Body of pancreas (tissue), 4 donors: ENCODE measurements around the gene AFF2. TPM values are rescaled to one million over a fixed set of nuclear protein-coding genes. Genes with fewer than 3 reads are reported as not detected.

Experiments used
- ATAC-seq: fragments of 150-250 bp; one replicate; pipeline ENCODE4 v1.9.1; 2016
- DNase-seq, 4 donors: peaks; one replicate each; pipeline ENCODE4 v3.0.0-alpha.2; 2019
- H3K27ac ChIP-seq, 4 donors: fragments of 200-600 bp; sonication (generic); 1 replicate in 3 of 4; 2 replicates in 1 of 4; pipeline versions ENCODE4 v1.5.1 to v1.6.1; 2016 to 2019; ENCODE audit warnings: mild to moderate bottlenecking in 1 of 4, mixed read lengths in 1 of 4, moderate library complexity in 1 of 4
- H3K27me3 ChIP-seq, 2 donors: fragments of 200-600 bp; sonication (generic); one replicate each; pipeline ENCODE4 v1.6.0; 2016; ENCODE audit warnings: mild to moderate bottlenecking in 1 of 2
- H3K36me3 ChIP-seq, 2 donors: fragments of 200-600 bp; sonication (generic); replicated peaks in 1 of 2; 2 replicates each; pipeline ENCODE4 v1.5.1; 2016; ENCODE audit warnings: low read depth in 2 of 2; ENCODE audit not compliant: insufficient read depth in 1 of 2
- H3K4me1 ChIP-seq: fragments of 200-600 bp; sonication (generic); one replicate; pipeline ENCODE4 v1.6.0; 2016
- H3K4me3 ChIP-seq, 2 donors: fragments of 200-600 bp; sonication (generic); 1 replicate in 1 of 2; 2 replicates in 1 of 2; pipeline ENCODE4 v1.5.1; 2016 to 2019
- H3K9me3 ChIP-seq, 3 donors: fragments of 200-600 bp; sonication (generic); 1 replicate in 2 of 3; 2 replicates in 1 of 3; pipeline ENCODE4 v1.5.1; 2016
- POLR2A ChIP-seq, 3 donors: fragments of 450-650 bp; IDR thresholded peaks; one replicate each; pipeline ENCODE4 v1.6.1; 2016; ENCODE audit warnings: antibody characterized with exemption in 3 of 3, mild to moderate bottlenecking in 2 of 3
- whole genome bisulfite sequencing, 2 donors: methylation state at CpG; one replicate each; pipeline ENCODE4 v1.1.5; 2017; 5-methylcytosine and 5-hydroxymethylcytosine counted together
- intact Hi-C: fragments of 100-400 bp; cut with DNase I; formaldehyde crosslinking; loops from one replicate; pipeline ENCODE4 v1.15.1; 2023
- total RNA-seq, 2 donors: library from RNA; depleted of rRNA; stranded (reverse); fragments of >200 nt; gene quantifications; one replicate each; pipeline ENCODE4 v1.1.0, GENCODE V29; 2016
- TF ChIP-seq, protein P1 (sequence below), 7 experiments: fragments of 450-650 bp in 4 of 7; fragments of 200-600 bp in 3 of 7; sonication (generic) in 3 of 7; IDR thresholded peaks; one replicate each; pipeline ENCODE4 v1.5.1; 2016 to 2019; ENCODE audit warnings: antibody characterized with exemption in 7 of 7

Gene AFF2
- total RNA-seq, 2 donors from 2014 or later, result 0.99 to 2.1 TPM

DNA sequence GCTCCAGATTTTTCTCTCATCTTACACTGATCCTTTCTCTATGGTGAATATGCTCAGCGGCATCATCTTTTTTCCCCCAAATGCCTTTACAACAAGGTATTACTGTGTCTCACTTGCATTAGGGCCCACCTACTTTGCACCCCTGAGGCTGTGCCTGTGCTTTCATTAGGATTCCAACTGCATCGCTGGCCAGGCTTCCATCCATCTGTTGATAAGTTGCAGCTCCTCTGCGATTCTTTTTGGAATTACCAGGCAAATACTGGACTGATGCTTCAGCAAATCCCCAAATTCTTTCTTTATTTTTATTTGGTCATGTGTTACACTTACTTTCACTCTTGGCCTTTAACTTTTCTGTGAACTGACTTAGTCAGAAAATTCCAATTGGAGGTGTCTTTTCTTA is 77.3 kb downstream of the AFF2 start:
- H3K4me1 ChIP-seq, result no peaks in the 10 kb centered on the region
- no peaks in the 10 kb centered on the region for H3K36me3 ChIP-seq
- no peak for ATAC-seq
- TF ChIP-seq POLR2A (IDR thresholded peaks at IDR 0.05), result no peak
- TF ChIP-seq, protein P1, sequence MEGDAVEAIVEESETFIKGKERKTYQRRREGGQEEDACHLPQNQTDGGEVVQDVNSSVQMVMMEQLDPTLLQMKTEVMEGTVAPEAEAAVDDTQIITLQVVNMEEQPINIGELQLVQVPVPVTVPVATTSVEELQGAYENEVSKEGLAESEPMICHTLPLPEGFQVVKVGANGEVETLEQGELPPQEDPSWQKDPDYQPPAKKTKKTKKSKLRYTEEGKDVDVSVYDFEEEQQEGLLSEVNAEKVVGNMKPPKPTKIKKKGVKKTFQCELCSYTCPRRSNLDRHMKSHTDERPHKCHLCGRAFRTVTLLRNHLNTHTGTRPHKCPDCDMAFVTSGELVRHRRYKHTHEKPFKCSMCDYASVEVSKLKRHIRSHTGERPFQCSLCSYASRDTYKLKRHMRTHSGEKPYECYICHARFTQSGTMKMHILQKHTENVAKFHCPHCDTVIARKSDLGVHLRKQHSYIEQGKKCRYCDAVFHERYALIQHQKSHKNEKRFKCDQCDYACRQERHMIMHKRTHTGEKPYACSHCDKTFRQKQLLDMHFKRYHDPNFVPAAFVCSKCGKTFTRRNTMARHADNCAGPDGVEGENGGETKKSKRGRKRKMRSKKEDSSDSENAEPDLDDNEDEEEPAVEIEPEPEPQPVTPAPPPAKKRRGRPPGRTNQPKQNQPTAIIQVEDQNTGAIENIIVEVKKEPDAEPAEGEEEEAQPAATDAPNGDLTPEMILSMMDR (IDR thresholded peaks at IDR 0.05), result no peak
- no peak for DNase-seq
- intact Hi-C loops, result no loop called here
- no peak overlapping the region for H3K4me3 ChIP-seq
- H3K27ac ChIP-seq, result no peak overlapping the region
- H3K27me3 ChIP-seq, result no peaks in the 10 kb centered on the region
- 63 to 73% methylated on average over 3 of the region's 3 CpGs for WGBS, 2 donors
- H3K9me3 ChIP-seq, result no peaks in the 10 kb centered on the region

DNA sequence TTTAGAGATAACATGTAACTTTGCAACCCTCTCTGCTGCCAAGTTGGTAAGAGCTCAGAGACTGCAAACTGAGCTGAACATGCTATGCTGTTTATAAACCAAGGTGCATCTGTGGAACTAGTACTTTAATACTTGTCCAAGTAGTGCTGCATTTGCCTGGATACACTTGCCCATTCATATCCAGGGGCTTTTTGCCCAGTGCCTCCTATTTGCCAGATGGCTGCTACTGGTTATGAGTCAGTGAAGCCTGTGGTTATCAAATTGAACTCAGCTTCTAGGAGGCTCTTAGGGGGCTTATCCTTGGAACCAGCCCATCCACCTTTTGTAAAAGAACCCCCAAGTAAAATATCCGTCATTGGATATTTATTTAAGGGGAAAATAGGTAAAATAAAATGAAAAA is 79.6 kb downstream of the AFF2 start:
- Histone ChIP-seq H3K4me1 (no peaks in the 10 kb centered on the region), H3K27me3 (no peaks in the 10 kb centered on the region), H3K4me3 (no peak overlapping the region), H3K9me3 (no peaks in the 10 kb centered on the region), H3K36me3 (no peaks in the 10 kb centered on the region), H3K27ac (no peak overlapping the region)
- intact Hi-C loops, result no loop called here
- TF ChIP-seq, protein P1 (IDR thresholded peaks at IDR 0.05), result no peak
- no peak for TF ChIP-seq POLR2A (IDR thresholded peaks at IDR 0.05)
- ATAC-seq (no peak), DNase-seq (no peak)
- WGBS, 2 donors, result 0% methylated on average over 1 of the region's 1 CpG

DNA sequence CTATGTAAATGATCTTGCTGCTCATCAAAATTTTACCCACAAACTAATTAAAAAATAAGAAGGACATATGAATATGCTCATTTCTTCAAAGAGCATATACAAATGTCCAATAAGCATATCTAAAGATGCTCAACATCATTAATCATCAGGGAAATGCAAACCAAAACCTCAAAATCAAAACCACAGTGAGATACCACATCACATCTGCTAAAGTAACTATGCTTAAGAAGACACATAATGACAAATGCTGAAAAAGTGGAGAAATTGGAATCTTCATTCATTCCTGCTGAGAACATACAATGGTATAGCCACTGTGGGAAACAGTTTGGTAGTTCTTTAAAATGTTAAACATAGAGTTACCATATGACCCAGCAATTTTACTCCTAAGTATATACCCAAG is 81.9 kb downstream of the AFF2 start:
- no peaks in the 10 kb centered on the region for H3K9me3 ChIP-seq
- H3K27ac ChIP-seq, result no peak overlapping the region
- H3K27me3 ChIP-seq, result no peaks in the 10 kb centered on the region
- H3K4me1 ChIP-seq, result no peaks in the 10 kb centered on the region
- TF ChIP-seq, protein P1 (IDR thresholded peaks at IDR 0.05), result no peak
- no peak for TF ChIP-seq POLR2A (IDR thresholded peaks at IDR 0.05)
- ATAC-seq (no peak), DNase-seq (no peak)
- H3K4me3 ChIP-seq, result no peak overlapping the region
- H3K36me3 ChIP-seq, result no peaks in the 10 kb centered on the region
- intact Hi-C loops, result no loop called here

DNA sequence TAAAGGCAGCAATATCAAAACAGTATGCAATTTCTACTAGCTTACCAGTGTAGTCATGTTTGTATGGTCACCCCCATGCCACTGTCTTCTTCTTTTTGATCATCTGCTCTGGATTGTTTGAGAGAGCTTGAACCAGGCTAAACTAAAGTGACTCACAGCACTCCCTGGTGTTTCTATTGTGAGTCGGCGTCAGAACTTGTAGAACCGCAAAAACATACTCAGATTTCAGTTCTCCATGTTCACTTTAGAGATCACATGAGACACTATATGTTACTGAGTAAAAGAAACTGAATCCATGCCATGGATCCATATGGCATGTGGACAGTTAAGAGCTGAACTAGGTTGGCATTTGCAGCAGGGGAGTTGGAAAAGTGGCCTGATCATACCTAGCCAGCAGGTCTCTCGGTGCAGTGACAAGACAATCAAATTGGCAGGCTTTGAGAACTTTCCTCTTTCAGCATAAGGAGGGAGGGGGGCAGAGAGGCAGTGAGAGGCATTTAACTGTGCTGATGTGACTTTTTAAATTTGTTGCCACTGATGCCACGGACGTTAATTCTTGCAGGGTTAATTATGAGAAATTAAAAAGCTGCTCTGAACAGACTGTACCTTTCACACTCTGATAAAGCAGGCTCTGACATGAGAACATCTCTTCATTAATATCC is 88.4 kb downstream of the AFF2 start:
- Histone ChIP-seq H3K27ac (no peak overlapping the region), H3K27me3 (no peaks in the 10 kb centered on the region), H3K36me3 (no peaks in the 10 kb centered on the region), H3K9me3 (no peaks in the 10 kb centered on the region), H3K4me3 (no peak overlapping the region), H3K4me1 (no peaks in the 10 kb centered on the region)
- intact Hi-C loops, result no loop called here
- DNase-seq, result no peak
- TF ChIP-seq, protein P1 (IDR thresholded peaks at IDR 0.05), result no peak
- TF ChIP-seq POLR2A (IDR thresholded peaks at IDR 0.05), result no peak
- WGBS, 2 donors, result 48 to 55% methylated on average over 6 of the region's 6 CpGs
- no peak for ATAC-seq

DNA sequence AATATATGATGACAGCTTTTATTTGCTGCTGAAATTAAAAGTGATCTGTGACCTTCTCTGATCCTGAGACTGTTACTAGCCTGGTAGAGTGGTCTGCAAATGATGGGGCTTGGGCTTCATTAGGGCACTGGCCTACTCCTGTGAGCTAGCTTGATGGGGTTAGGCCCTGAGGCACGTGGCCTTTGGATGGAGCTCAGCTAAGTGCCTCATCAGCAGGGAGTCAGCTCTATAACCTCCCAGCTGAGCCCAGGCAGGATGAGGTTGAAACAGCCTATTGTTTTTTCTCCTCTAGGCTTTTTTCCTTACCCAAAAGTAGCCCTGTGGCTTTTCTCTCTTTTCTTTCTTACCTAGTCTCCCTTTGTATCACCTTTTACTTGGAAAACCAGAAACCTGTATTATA is 92.2 kb downstream of the AFF2 start:
- H3K27me3 ChIP-seq, result no peaks in the 10 kb centered on the region
- 63 to 88% methylated on average over 1 of the region's 1 CpG for WGBS, 2 donors
- no peak overlapping the region for H3K4me3 ChIP-seq

More for the DNA sequence above, 92.2 kb downstream of the AFF2 start:
- Histone ChIP-seq H3K4me1 (no peaks in the 10 kb centered on the region), H3K27ac (no peak overlapping the region), H3K9me3 (no peaks in the 10 kb centered on the region), H3K36me3 (no peaks in the 10 kb centered on the region)
- DNase-seq (no peak), ATAC-seq (no peak)
- intact Hi-C loops, result no loop called here
- TF ChIP-seq POLR2A (IDR thresholded peaks at IDR 0.05), result no peak
- TF ChIP-seq, protein P1 (IDR thresholded peaks at IDR 0.05), result no peak
